ENCODE measurements around the gene MTHFD2L.

GRCh38 chr4:74297539-74297938 is 139.6 kb downstream of the MTHFD2L start:
- TF ChIP-seq TAF1 (IDR thresholded peaks at IDR 0.05; ENCODE audit: borderline replicate concordance, low read depth, low read length), result no peak
- TF ChIP-seq POLR2A (IDR thresholded peaks at IDR 0.05; ENCODE audit: low read depth, low read length), result no peak

Measured in GM12892 (cell line).